ENCODE results near the gene CELA3A. TPM values are rescaled to one million over a fixed set of nuclear protein-coding genes. Genes with fewer than 3 reads are reported as not detected.
A peak's percentile ranks its signal among the peaks of the same experiment; 100 is the strongest.

The CELA3A gene
- total and polyA plus RNA-seq, 2 of the 13 experiments (the other 11 are each of a cell fraction or from before 2014, with no cell fraction given): 0.09 TPM; not detected in 1

DNA sequence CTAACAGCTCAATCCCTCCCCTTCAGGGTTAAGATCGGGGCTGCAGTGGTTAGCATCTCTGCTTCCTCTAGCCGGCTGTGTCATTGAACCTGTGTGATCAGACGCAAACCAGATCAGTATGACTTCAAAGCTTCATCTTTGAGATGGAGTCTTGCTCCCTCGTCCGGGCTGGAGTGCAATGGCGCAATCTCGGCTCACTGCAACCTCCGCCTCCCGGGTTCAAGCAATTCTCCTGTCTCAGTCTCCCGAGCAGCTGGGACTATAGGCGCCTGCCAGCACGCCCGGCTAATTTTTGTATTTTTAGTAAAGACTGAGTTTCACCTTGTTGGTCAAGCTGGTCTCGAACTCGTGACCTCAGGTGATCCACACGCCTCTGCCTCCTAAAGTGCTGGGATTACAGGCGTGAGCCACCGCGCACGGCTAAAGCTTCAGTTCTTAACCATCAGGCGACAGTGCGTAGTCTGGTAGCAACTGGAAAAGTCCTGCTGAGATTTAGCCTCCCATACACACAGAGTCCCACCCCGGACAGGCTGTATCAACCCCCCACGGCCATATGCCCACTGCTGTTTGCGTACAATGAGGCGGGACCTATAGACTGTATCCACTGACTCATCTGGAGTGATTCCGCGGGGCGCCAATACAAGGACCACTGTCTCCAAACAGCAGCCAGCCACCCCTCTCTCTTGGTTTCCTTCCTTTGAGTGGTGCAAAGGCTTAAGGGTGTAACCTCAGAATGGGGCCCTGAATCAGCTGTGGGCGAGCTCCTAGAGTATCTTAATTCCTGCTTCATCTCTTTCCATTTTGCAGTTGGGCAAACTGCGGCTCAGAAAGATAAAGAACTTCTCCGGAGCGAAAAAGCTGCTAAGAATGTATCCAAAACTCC is 23.3 kb downstream of the CELA3A start (continued):
- TF ChIP-seq HDAC2 (CRISPR knock-in tag; IDR thresholded peaks at IDR 0.05): peak; percentile 7; the same call in 1 of the 2 replicates
- no peak for TF ChIP-seq TBP (CRISPR knock-in tag; IDR thresholded peaks at IDR 0.05)
- TF ChIP-seq, protein P1, sequence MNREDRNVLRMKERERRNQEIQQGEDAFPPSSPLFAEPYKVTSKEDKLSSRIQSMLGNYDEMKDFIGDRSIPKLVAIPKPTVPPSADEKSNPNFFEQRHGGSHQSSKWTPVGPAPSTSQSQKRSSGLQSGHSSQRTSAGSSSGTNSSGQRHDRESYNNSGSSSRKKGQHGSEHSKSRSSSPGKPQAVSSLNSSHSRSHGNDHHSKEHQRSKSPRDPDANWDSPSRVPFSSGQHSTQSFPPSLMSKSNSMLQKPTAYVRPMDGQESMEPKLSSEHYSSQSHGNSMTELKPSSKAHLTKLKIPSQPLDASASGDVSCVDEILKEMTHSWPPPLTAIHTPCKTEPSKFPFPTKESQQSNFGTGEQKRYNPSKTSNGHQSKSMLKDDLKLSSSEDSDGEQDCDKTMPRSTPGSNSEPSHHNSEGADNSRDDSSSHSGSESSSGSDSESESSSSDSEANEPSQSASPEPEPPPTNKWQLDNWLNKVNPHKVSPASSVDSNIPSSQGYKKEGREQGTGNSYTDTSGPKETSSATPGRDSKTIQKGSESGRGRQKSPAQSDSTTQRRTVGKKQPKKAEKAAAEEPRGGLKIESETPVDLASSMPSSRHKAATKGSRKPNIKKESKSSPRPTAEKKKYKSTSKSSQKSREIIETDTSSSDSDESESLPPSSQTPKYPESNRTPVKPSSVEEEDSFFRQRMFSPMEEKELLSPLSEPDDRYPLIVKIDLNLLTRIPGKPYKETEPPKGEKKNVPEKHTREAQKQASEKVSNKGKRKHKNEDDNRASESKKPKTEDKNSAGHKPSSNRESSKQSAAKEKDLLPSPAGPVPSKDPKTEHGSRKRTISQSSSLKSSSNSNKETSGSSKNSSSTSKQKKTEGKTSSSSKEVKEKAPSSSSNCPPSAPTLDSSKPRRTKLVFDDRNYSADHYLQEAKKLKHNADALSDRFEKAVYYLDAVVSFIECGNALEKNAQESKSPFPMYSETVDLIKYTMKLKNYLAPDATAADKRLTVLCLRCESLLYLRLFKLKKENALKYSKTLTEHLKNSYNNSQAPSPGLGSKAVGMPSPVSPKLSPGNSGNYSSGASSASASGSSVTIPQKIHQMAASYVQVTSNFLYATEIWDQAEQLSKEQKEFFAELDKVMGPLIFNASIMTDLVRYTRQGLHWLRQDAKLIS (CRISPR knock-in tag; IDR thresholded peaks at IDR 0.05): no peak
- TF ChIP-seq HMG20A (CRISPR knock-in tag; IDR thresholded peaks at IDR 0.05; ENCODE audit: borderline replicate concordance): no peak
- TF ChIP-seq ZNF333 (CRISPR knock-in tag; IDR thresholded peaks at IDR 0.05; ENCODE audit: borderline replicate concordance): no peak
- TF ChIP-seq IRF2 (CRISPR knock-in tag; IDR thresholded peaks at IDR 0.05): no peak
- TF ChIP-seq ZNF354B (CRISPR knock-in tag; IDR thresholded peaks at IDR 0.05): 0 out of 2 replicates have a peak, but pooled peaks have one; percentile 18
- TF ChIP-seq POLR2AphosphoS5 (IDR thresholded peaks at IDR 0.05; ENCODE audit: low read depth, low read length): no peak
- TF ChIP-seq CENPX (CRISPR knock-in tag; IDR thresholded peaks at IDR 0.05): no peak
- no peak for TF ChIP-seq ZNF446 (CRISPR knock-in tag; IDR thresholded peaks at IDR 0.05)
- peak; percentile 62 for TF ChIP-seq ZMYM3 (CRISPR knock-in tag; IDR thresholded peaks at IDR 0.05)
- TF ChIP-seq ZIK1 (CRISPR knock-in tag; IDR thresholded peaks at IDR 0.05; ENCODE audit: borderline replicate concordance, low read depth): no peak
- TF ChIP-seq JUNB (CRISPR knock-in tag; IDR thresholded peaks at IDR 0.05; ENCODE audit: borderline replicate concordance): no peak
- TF ChIP-seq, protein P2, sequence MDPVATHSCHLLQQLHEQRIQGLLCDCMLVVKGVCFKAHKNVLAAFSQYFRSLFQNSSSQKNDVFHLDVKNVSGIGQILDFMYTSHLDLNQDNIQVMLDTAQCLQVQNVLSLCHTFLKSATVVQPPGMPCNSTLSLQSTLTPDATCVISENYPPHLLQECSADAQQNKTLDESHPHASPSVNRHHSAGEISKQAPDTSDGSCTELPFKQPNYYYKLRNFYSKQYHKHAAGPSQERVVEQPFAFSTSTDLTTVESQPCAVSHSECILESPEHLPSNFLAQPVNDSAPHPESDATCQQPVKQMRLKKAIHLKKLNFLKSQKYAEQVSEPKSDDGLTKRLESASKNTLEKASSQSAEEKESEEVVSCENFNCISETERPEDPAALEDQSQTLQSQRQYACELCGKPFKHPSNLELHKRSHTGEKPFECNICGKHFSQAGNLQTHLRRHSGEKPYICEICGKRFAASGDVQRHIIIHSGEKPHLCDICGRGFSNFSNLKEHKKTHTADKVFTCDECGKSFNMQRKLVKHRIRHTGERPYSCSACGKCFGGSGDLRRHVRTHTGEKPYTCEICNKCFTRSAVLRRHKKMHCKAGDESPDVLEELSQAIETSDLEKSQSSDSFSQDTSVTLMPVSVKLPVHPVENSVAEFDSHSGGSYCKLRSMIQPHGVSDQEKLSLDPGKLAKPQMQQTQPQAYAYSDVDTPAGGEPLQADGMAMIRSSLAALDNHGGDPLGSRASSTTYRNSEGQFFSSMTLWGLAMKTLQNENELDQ (CRISPR knock-in tag; IDR thresholded peaks at IDR 0.05; ENCODE audit: borderline replicate concordance): no peak
- TF ChIP-seq TCF7 (IDR thresholded peaks at IDR 0.05; ENCODE audit: low read depth): no peak; the same call in 1 of the 2 replicates
- TF ChIP-seq ZMYM4 (CRISPR knock-in tag; IDR thresholded peaks at IDR 0.05): no peak
- no peak for TF ChIP-seq ZFX (CRISPR knock-in tag; IDR thresholded peaks at IDR 0.05; ENCODE audit: low read depth)
- no peak for TF ChIP-seq ZNF234 (CRISPR knock-in tag; conservative IDR thresholded peaks at IDR 0.05)
- no peak for TF ChIP-seq MEF2D (CRISPR knock-in tag; IDR thresholded peaks at IDR 0.05)
- no peak for TF ChIP-seq YY1 (IDR thresholded peaks at IDR 0.05; ENCODE audit: insufficient read depth, insufficient replicate concordance, low read depth, low read length)
- TF ChIP-seq SIN3A (IDR thresholded peaks at IDR 0.05; ENCODE audit: borderline replicate concordance, low read depth, low read length): no peak
- no peak for TF ChIP-seq SP2 (CRISPR knock-in tag; IDR thresholded peaks at IDR 0.05)
- TF ChIP-seq ZNF773 (CRISPR knock-in tag; IDR thresholded peaks at IDR 0.05; ENCODE audit: borderline replicate concordance): no peak
- no peak for TF ChIP-seq PAWR (CRISPR knock-in tag; IDR thresholded peaks at IDR 0.05; ENCODE audit: borderline replicate concordance)
- TF ChIP-seq HNRNPH1 (optimal IDR thresholded peaks at IDR 0.05; ENCODE audit: low read depth, low read length): peak; percentile 19
- no peak for TF ChIP-seq BRCA1 (CRISPR knock-in tag; IDR thresholded peaks at IDR 0.05)
